HuH-7 (cell line): ENCODE results near the gene TPSG1.
"Not testable (repeated sequence)": the region's sequence is repeated elsewhere in the genome, so short reads cannot be mapped to it uniquely, and the experiment has no call there.

Experiments
- DNase-seq: peaks from one replicate; pipeline ENCODE4 v3.0.0; 2011; ENCODE audit warnings: low spot score

The TPSG1 gene

DNA sequence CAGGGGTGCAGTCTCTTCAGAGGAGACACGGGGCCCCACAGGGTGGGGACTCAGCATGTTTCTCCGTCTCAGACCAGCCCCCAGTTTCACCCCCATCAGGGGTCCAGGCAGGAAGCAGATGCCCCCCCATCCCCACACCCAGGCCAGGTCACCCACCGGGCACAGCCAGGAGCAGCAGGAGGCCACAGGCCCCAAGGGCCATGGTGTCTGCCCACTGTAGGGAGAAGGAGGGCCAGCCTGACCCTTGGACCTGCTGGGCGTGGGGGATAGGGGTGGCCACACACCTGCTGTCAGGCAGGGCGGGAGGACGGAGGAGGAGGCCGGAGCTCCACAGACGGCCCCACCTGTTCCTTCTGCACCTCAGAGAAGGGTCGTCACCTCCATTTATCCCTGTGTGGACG is at the start of gene TPSG1:
TPSG1 (minus strand) TSS at position 218 of the 401 bp plus-strand sequence; CDS start at position 202, 16 bp downstream.
- DNase-seq = no peak

DNA sequence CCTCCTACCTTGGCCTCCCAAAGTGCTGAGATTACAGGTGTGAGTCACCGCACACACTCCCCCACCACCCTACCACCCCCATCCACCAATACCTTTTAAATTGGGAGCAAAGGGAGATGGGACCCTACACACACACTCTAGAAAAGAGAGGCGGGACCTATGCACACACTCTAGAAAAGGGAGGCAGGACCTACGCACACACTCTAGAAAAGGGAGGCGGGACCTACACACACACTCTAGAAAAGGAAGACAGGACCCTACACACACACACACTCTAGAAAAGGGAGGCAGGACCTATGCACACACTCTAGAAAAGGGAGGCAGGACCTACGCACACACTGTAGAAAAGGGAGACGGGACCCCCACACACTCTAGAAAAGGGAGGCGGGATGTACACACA is 49.7 kb upstream of the TPSG1 start:
- no peak for DNase-seq

DNA sequence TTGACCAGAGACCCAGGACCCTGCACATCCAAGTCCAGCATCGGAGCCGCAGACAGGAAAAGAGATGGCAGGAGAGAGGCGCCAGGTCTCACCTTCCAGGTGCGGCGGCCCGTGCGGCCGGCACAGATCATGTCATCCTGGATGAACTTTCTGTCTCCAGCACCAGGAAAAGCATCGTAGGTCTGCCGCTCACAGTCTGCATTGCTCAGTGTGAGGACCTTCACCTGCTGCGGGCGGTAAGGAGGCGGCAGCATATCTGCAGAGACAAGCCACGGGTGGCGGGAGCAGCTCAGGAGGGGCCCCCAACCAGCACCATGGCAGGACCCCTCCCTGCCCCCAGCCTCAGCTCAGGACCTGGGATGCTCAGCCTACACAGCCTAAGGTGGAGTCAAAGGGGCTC is 48.7 kb upstream of the TPSG1 start:
- no peak for DNase-seq

DNA sequence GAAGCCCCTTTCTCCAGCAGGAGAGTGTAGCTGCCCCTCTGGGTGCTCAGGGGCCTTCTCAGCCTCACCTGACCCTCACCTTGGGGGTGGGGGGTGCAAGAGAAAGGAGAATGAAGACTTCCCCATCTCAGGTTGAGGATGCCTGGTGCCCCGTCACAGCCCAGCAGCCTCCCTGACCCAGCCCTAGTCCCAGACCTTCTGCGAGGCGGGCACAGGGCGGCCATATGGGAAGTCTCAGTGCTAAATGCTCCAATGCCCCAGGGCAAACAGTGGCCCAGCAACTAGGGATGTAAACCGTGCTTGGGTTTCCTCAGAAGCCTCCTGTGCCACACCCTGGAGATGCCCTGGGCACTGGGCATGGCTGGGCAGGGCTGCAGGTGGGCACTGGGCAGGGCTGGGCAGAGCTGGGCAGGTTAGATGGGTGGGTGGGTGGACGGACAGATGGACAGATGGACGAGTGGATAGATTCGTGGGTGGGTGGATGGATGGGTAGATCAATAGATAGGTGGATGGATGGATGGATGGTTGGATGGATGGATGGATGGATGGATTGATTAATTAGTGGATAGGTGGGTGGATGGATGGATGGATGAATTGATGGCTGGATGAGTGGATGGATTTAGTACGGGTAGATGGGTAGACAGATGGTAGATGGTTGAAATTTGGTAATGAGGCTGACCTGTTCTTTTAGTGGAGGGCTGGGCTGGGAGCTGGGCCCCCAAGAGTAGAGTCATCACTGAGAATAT is 47.6 kb upstream of the TPSG1 start:
- DNase-seq = no peak

DNA sequence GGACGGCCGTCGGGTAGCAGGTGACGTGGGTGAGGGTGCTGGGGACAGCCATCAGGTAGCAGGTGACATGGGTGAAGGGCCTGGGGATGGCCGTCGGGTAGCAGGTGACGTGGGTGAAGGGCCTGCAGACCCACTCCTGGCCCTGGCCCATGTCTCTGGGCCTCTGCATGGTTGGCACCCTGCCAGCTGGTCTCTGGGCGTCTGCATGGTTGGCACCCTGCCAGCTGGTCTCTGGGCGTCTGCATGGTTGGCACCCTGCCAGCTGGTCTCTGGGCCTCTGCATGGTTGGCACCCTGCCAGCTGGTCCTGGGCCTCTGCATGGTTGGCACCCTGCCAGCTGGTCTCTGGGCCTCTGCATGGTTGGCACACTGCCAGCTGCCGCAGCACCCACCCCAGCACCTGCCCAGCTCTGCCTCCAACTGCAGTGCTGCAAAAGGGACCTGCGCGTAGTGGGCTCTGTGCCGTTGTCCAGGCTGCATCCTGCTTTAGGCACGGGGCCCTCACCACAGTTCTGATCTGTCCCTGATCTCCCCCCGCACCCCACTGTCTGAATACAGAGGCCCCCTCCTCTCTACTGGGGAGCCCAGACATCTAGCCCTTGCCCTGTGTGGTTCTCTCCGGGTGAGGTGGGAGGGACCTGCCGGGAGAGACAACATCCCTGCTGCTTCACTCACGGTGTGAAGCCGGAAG is 46.8 kb upstream of the TPSG1 start:
- DNase-seq = not testable (repeated sequence)

DNA sequence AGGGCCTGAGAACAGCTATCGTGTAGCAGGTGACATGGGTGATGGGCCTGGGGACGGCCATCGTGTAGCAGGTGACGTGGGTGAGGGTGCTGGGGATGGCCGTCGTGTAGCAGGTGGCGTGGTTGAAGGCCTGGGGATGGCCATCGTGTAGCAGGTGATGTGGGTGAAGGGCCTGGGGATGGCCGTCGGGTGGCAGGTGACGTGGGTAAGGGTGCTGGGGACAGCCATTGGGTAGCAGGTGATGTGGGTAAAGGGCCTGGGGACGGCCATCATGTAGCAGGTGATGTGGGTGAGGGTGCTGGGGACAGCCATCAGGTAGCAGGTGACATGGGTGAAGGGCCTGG is 46.3 kb upstream of the TPSG1 start:
- DNase-seq = no peak

DNA sequence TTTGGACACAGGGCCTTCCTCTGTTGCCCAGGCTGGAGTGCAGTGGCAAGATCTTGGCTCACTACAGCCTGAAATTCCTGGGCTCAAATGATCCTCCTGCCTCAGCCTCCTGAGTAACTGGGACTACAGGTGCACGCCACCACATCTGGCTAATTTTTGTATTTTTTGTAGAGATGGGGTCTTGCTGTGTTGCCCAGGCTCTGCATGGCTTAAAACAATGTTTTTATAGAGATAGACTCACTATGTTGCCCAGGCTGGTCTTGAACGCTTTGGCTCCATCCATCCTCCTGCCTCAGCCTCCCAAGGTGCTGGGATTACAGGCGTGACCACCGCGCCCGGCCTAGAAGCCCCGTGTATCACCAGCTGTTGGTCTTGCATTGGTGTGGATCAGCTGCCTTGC is 44.4 kb upstream of the TPSG1 start:
- DNase-seq = not testable (repeated sequence)

DNA sequence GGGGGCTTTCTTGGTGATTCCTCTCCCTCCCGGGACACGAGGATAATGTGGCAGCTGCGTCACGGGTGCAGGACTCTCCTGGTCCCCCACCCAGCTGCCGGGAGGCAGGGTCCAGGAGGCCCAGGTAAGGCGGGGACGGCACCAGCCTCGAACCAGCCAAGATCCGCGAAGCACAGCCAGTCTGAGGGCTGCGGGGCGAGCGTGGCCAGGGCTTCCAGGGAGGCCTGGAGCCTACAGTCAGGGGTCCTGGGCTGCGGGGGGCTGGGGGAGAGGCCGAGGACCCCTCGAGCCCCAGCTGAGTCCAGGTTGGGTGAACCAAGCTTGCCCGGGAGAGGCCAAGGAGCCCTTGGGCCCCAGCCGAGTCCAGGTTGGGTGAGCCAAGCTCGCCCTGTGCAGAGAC is 40.8 kb upstream of the TPSG1 start:
- DNase-seq = no peak

DNA sequence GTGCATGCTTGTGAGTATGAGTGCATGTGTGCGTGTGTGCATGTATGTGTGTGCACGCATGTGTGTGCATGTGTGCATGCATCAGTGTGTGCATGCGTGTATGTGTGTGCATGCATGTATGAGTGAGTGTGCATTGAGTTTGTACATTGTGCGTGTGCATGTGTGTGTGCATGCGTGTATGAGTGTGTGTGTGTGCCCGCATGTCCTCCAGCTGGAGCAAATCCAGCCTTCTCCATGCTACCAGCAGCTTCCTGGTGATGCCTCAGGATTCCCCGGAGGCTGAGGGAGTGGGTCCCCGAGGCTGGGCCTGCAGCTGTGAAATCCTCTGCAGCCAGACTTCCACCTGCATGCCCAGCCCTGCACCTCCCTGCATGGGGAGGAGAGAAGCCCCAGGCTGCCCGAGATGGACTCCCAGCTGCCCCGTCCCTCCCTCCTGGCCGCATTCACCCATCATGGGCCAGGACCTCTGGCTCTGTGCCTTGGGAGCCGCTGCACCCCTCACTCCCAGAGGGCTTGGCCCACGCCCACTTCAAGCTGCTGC is 40.1 kb upstream of the TPSG1 start:
- no peak for DNase-seq

DNA sequence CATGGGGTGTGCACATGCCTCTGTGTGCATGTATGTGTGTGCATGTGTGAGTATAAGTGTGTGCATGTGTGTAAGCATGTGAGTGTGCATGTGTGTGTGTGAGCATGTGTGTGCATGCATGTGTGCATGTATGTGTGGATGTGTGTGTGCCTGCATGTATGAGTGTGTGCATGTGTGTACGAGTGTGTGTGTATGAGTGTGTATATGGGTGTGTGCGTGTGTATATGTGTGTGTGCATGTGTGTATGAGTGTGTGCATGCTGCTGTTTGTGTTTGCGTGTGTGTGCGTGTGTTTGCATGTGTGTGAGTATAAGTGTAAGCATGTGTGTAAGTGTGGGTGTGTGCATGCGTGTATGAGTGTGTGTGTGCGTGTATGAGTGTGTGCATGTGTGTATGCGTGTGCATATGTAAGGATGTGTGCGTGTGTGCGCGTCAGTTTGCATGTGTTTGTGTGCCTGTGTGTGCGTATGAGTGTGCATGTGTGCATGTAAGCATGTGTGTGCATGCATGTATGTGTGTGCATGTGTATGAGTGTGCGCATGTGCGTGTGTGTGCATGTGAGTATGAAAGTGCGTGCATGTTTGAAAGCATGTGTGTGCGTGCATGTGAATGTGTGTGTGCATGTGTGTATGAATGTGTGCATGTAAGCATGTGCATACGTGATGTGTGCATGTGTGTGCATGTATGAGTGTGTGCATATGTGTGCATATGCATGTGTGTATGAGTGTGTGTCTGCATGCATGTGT is 39.4 kb upstream of the TPSG1 start:
- DNase-seq = no peak

DNA sequence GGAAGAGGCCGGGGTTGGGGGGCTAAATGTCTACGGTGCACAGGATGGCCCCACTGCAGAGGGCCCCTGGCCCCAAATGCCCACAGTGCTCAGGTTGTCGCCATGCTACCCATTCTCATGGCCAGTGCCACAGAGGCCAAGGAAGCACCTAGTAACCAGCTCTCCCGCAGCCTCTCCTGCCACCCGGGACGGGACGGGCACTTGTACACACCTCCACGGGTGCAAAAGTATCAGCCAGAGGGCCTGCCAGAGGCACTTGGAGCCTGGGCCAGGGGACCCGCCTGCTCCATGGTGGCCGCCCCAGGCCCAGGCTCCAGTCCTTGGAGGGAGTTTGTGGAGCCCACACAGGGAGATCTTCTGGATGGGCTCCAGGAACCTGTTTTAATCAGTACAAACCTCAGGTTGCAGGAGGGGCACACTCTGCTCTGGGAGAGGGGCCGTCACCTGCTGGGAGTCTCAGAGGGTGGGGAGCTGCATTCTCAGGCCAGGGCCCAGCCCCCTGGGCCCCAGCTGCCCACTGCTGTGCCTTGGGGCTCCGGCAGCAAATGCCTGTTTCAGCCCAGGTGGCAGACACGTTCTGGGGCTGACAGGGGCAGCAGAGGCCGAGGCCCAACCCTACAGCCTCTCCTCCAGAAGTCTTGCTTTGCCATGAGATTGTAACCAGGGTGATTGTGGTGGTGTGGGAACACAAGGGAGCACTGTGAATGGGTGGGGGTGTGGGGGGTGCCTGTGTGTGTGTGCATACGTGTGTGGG is 38.7 kb upstream of the TPSG1 start:
- DNase-seq = no peak

DNA sequence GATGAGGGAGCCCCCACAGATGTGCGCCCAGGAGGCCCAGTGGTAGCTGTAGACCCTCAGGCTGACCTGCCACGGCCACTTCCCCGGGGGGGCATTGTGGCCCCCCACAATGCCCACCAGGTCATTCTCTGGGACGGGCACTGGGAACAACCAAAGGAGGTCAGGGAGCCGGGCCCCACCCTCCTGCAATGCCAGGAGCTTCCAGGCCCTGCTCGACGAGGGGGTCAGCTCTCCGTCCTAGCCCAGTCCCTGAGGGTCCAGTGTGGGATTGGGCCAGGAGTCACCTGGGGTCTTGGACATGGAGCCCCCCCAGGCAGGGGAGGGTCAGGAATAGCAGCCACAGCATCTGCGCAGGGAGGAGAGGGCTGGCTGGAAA is 37.8 kb upstream of the TPSG1 start:
- no peak for DNase-seq

DNA sequence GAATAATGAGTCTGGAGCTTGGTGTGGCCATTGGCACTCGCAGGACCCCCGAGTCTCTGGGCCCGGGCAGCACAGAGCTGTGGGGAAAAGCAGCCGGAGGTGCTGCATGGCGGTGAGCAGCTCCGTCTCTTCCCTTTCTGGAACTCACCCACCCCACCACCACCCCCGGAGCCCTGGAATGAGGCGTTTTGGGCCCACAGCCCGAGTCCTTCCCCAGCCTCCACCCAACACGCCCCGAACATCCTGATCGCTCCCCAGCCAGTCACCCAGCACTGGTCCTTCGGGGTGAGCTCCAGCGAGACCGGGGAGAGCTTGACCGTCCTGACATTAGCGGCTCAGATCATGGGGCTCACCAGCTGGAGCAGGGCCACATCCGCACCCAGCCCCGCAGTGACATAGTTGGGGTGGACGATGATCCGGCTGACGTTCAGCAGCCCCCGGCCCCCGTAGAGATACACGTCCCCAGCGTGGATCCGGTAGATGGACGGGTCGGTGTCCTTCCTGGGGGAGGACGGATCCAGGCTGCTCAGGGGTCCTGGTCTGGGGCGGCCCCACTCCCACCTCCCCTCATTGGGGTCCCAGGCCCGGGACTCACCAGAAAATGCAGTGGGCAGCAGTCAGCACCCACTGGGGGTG is 37.3 kb upstream of the TPSG1 start:
- no peak for DNase-seq

DNA sequence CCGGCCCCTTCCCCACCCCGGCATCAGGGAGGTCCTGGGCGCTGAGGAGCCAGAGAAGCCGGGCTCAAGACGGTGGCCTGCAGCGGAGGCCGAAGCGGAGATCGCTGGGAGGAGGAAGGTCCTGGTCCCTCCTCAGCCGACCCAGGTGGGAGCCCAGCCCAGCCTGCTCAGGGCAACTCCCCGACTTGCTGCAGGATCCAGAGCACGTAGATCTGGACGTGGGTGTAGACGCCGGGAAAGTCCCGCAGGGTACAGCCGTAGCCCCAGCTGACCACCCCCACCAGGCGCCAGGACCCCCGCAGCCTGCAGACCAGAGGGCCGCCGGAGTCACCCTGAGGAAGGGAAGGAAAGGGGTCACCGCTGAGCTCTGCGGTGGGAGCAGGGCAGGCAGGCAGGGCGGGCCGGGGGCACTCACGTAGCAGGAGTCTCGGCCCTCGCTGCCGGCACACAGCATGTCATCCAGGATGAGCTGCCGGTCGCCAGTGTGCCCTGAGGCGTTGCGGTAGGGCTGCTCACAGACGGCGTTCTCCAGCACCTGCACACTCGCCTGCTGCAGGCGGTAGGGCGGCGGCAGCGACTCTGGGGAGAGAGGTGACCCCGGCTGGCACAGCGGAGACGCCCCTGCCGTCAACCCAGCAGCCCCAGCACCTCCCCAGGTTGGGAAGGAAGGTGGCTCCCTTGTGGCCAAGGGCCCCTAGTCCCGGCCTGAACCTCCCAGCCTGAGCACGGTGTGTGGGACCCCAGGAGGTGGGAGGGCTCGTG is 36.2 kb upstream of the TPSG1 start:
- DNase-seq = no peak

DNA sequence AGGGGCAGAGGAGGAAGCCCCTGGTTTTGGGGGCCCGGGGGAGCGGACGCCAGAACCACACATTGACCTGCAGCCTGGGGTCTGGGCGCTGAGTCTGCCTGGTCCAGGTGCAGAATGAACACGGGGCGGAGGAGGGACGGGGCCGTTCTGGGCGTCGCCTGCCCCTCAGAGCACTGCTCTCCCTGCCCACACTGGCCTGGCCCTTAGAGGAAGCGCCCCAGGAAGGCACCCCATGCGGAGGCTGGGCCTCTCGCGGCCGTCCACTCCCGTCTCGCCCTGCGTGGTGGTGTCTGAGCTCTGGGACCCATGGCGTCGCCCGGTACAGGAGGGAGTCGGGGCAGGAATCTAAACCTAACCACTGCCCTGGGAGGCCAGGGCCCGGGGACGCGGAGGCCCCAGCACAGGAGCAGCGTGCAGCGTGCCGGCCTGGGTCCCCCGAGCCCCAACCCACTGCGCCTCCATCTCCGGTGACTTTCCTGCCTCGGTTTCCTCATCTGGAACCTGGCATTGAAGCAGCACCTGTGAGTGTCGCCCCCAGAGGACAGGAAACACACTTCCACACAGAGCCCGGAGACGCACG is 35.1 kb upstream of the TPSG1 start:
- DNase-seq = no peak

DNA sequence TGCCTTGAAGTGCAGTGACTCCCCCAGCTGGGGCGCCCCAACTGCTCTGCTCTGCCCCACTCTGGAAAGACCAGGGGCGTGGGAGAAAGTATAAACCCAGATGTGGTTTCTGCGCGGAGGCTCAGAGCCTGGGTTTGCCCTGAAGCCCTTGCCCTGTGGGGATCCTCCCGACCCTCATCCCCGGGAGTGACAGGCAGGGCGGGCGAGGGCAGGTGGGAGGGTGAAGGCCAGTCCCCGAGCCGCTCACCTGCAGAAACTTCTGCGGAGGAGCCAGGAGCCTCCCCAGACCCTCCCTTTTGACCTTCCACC is 34.6 kb upstream of the TPSG1 start:
- no peak for DNase-seq

DNA sequence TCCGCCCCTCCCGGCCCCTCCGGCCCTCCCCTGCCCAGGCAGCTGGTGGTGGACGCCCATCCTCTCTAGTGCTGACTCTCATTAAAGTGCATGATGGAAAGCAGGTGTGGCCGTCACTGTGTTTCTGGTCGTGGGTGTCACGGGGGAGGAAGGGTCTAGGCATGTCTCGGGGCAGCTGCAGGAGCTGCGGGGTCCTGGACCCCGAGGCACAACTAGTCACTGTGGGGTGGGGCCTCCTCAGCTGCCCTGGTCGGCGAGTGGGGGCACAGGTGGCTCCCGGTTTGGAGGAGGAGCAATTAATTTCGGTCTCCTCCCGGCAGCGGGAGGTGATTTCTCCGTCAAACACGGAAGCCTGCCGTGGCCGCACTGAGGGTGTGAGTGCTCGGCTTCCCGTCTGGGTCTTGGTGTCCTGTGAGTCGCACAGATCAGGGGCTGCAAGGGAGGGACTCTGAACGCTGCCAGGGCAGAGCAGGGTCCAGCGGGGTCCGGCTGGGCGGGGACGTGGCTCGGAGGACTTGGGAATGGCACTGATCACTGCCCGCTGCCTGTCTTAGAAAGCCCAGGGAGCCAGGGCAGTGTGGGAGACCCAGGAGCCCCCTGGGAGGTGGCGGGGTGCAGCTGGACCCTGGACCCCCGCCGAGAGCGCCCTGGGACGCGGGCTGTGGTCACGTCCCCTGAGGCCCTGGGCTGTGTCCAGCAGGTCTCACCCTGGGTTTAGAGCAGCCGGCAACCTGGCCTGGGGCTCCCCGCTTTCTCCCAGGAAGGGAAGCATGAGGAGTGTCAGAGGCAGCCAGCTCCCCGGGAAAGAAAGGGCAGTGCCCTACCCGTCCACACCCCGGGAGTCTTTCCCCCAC is 34.1 kb upstream of the TPSG1 start:
- no peak for DNase-seq

DNA sequence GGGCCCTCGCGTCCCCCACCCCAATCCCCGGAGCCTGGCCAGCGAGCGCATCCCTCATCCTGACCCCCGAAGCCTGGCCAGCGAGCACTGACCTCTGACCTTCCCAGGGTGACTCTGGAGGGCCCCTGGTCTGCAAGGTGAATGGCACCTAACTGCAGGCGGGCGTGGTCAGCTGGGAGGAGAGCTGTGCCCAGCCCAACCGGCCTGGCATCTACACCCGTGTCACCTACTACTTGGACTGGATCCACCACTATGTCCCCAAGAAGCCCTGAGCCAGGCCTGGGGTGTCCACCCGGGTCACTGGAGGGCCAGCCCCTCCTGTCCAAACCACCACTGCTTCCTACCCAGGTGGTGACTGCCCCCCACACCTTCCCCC is 33.1 kb upstream of the TPSG1 start:
- no peak for DNase-seq

DNA sequence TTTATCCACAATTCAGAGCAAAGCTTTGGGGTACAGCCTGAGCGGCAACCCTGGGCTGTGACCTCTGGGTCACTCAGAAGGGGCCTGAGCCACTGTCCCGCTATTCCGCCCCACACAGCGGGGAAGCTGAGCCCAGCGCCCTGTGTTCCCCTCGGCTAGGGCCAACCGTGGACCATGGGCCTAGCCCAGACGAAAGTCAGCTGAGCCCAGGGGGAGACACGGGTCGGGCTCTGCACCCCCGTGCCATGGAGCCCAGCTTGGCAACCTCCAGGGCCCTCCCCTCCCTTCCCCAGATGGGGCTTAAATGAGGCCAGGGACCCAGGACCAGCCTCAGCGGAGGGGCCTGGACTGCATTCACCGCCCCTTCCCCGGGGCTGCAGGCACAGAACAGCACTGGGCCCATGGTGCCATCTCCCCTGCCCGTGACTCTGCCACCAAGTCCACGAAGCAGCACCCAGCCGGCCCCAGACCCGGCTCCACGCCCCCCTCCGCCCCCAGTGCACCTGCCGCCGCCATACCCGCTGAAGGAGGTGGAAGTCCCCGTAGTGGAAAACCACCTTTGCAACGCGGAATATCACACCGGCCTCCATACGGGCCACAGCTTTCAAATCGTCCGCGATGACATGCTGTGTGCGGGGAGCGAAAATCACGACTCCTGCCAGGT is 32.6 kb upstream of the TPSG1 start:
- no peak for DNase-seq
